ENCODE results near the gene CEACAM1. TPM values are rescaled to one million over a fixed set of nuclear protein-coding genes. Genes with fewer than 3 reads are reported as not detected.

Gene CEACAM1
- total RNA-seq = 0.39 TPM in 1 of 2 replicates, not detected in the other

GRCh38 chr19:42528354-42529247, at the start of gene CEACAM1:
TSS of gene CEACAM1 (minus strand) at chr19:42528481. CDS start at chr19:42528374, 107 bp downstream.

Other genes starting within 250 kb of the CEACAM1 start
- gene PRR19, start 226.3 kb downstream of the CEACAM1 start, total RNA-seq = 0.78 and 0.88 TPM in 2 replicates
- 20.9 and 56.0 TPM in 2 replicates for gene PAFAH1B3, start 225.9 kb downstream of the CEACAM1 start, total RNA-seq
- 0.24 TPM in 1 of 2 replicates, not detected in the other for gene TMEM145, start 215.2 kb downstream of the CEACAM1 start, total RNA-seq
- 25.6 and 44.4 TPM in 2 replicates for gene MEGF8, start 202.8 kb downstream of the CEACAM1 start, total RNA-seq
- gene CNFN, start 138.2 kb downstream of the CEACAM1 start, total RNA-seq = 1.8 TPM in 1 of 2 replicates, not detected in the other
- 3.9 and 8.0 TPM in 2 replicates for gene LIPE, start 101.1 kb downstream of the CEACAM1 start, total RNA-seq
- gene CXCL17, start 85.5 kb downstream of the CEACAM1 start, total RNA-seq = not detected in 2 replicates
- not detected in 2 replicates for gene CEACAM8, start 66.4 kb upstream of the CEACAM1 start, total RNA-seq
- gene PSG3, start 212.0 kb upstream of the CEACAM1 start, total RNA-seq = not detected in 2 replicates
- gene PSG8, start 237.2 kb upstream of the CEACAM1 start, total RNA-seq = not detected in 2 replicates